H4 (cell line): ENCODE data around the gene PSME1. TPM values are rescaled to one million over a fixed set of nuclear protein-coding genes. Genes with fewer than 3 reads are reported as not detected.

Source experiments
- DNase-seq: peaks from one replicate; pipeline ENCODE4 v3.0.0-alpha.2; 2015; ENCODE audit warnings: low spot score
- total RNA-seq: library from RNA; depleted of rRNA; stranded (reverse); fragments of >200 nt; shearing (Covaris generic); gene quantifications from 2 replicates; pipeline ENCODE4 v1.2.3, GENCODE V29; 2014

The PSME1 gene
- total RNA-seq, 1 experiment from 2014 or later: 638 TPM

DNA sequence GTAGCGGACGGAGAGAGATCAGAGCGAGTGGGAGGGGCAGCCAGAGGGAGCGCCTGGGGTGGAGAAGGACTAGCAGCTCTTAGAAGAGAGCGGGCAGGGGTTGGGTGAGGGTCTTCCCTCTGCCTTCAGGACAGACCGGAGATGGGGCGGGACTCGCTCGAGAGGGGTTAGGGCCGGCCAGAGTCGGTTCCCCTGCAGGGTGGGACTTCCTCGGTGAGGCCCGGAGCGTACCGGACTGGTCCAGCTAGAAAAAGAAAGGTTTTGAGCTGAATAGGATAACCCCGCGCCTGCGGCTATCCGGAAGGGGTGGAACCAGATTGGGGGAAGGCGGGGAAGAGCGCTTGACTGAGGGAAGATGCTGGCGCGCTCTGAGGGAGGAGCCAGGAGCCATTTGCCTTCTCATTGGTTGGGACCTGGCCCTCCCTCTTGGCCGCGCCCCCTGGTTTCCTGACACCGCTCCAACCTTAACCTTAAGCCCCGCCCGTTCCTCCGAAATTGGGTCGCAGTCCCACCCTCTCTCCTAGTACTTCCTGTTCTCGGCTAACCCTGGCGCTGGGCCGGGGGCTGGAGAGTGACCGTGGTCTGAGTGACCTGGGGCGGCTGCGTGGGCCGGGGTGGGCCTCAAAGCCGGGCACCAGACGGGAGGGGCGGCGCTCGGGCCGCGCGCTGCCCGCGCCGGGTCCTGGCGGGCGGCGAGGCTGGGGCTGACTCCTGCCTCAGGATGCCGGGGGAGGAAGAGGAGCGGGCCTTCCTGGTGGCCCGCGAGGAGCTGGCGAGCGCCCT is 11.2 kb downstream of the PSME1 start, which contains the start of gene RNF31:
Gene RNF31 (plus strand): TSS at position 521 of the 783 bp plus-strand sequence. CDS start 201 bp downstream, at position 722.
- DNase-seq: peak; percentile 98

GRCh38 chr14:24147761-24148428 is 11.9 kb downstream of the PSME1 start:
- no peak for DNase-seq

GRCh38 chr14:24149302-24149969 is 13.4 kb downstream of the PSME1 start:
- DNase-seq: no peak

DNA sequence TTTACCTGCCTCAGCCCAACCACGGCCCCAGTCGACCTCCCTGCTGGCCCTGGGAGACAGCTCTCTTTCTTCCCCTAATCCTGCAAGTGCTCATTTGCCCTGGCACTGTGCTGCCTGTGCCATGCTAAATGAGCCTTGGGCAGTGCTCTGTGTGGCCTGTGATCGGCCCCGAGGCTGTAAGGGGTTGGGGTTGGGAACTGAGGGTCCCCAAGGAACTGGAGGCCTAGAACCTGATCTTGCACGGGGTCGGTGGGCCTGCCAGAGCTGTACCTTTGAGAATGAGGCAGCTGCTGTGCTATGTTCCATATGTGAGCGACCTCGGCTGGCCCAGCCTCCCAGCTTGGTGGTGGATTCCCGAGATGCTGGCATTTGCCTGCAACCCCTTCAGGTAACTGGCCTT is 14.1 kb downstream of the PSME1 start:
- no peak for DNase-seq

DNA sequence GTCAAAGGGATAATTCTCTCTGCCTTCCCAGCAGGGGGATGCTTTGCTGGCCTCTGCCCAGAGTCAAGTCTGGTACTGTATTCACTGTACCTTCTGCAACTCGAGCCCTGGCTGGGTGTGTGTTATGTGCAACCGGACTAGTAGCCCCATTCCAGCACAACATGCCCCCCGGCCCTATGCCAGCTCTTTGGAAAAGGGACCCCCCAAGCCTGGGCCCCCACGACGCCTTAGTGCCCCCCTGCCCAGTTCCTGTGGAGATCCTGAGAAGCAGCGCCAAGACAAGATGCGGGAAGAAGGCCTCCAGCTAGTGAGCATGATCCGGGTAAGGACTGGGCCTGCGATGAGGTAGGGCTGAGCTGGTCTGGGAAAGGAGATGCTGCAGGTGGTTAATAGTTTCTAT is 14.6 kb downstream of the PSME1 start:
- DNase-seq: no peak

- DNase-seq: no peak
Measured at GRCh38 chr14:24150993-24151392, 15.0 kb downstream of the PSME1 start.

GRCh38 chr14:24151404-24152080 is 15.5 kb downstream of the PSME1 start:
- DNase-seq: no peak

DNA sequence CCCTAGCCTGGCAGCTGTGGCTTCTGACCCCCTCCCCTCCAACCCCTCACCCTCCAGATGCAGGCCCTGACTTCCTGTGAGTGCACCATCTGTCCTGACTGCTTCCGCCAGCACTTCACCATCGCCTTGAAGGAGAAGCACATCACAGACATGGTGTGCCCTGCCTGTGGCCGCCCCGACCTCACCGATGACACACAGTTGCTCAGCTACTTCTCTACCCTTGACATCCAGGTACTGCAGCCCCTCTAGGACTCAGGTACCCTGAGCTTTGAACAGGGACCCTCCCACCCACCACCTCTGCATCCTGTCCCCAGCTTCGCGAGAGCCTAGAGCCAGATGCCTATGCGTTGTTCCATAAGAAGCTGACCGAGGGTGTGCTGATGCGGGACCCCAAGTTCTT is 19.1 kb downstream of the PSME1 start:
- DNase-seq: no peak

GRCh38 chr14:24156840-24157239 is 20.8 kb downstream of the PSME1 start:
- DNase-seq: no peak

- DNase-seq: no peak
Measured at GRCh38 chr14:24157331-24157730, 21.3 kb downstream of the PSME1 start.

DNA sequence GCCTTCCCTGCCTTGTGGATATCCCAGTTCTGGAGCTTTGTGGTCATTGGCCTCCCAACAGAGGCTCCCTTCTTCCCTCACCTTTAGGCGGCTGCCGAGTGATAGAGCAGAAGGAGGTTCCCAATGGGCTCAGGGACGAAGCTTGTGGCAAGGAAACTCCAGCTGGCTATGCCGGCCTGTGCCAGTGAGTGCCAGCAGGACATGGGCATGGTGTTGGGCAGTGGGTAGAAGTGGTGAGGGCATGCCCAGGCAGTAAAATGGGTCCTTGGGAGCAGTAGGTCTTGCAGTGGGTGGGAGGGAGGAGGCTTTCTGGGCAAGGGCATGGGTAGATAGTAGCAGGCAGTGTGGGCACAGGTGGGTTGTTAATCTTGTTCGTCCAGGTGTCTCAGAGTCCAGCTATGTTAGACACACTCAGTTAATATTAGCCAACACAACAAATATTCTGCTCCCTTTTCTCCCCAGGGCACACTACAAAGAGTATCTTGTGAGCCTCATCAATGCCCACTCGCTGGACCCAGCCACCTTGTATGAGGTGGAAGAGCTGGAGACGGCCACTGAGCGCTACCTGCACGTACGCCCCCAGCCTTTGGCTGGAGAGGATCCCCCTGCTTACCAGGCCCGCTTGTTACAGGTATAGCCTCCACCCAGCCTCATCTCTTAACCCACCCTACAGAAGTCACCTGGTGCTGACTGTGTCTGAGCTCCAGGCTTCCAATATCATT is 23.9 kb downstream of the PSME1 start:
- DNase-seq: no peak

DNA sequence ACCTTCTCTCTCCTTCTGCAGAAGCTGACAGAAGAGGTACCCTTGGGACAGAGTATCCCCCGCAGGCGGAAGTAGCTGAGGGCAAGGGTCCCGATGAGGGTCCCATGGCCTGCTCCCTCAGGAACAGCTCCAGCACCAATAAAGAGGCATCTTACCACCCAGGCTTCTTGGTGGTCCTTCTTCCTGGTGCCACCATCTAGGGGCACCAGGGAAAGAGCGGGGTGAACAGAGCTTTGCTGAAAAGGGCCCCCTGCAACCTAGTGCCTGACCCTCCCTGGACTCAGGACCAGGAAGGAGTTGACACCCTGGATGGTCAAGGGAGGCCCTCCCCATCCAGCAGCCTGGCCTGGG is 24.5 kb downstream of the PSME1 start:
- DNase-seq: no peak

DNA sequence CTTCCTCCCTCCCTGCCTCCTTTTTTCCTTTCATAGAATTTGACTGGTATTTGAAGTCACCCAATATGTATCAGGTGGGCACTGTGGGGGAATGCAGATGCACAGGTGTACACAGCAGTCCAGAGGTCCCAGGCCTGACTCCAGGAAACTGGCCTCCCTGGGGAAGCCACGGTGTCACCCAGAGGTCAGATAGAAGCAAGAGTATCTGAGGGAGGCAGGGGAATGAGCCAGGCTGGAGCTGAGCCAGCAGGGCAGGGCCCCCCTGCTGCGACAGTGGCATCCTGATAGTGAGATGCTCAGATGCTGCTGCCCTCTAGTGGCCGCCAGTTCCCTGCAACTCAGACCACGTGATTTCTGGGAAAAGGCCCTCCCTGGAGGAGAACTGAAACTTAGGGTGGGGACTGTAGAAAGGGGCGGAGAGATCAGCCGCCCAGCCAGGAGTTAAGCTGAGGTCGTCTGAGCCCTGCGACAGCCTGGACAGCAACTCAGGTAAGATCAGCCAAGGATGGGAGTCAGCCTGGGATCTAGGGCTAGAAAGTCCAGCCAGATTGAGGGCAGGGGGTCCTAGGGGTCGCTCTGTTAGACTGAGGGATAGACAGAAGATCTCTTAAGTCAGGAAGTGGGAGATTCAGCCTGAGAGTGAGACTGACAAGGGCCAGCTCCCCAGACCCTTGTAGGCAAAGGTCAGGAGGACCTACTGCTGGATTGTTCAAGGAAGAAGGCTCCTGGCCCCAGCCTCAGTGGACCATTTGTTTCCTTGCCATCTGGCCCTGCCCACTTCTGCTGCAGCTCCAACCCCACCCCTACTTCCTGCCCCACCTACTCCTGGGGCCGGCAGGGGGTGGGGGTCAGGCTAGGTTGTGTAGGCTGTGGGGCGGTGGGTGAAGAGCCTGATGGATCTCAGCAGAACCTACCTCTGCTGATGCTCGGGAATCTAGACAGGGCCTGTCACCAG is 25.1 kb downstream of the PSME1 start, which contains the start of gene IRF9:
Gene IRF9 (plus strand): TSS at position 416 of the 955 bp plus-strand sequence. CDS start 880 bp downstream, outside the sequence.
- peak; percentile 95 for DNase-seq

DNA sequence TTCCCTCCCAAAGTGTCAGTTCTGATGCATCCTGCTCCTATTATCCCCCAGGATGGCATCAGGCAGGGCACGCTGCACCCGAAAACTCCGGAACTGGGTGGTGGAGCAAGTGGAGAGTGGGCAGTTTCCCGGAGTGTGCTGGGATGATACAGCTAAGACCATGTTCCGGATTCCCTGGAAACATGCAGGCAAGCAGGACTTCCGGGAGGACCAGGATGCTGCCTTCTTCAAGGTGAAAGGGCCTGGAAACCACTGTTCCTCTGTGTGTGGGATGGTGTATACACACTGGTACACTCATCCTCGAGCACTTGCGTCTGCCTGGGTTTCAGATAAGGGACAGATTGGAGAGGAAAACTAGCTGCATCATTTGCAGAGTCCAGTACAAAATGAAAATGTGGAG is 26.1 kb downstream of the PSME1 start:
- DNase-seq: no peak

- DNase-seq: no peak
Measured at GRCh38 chr14:24164518-24164991, 28.6 kb downstream of the PSME1 start.

DNA sequence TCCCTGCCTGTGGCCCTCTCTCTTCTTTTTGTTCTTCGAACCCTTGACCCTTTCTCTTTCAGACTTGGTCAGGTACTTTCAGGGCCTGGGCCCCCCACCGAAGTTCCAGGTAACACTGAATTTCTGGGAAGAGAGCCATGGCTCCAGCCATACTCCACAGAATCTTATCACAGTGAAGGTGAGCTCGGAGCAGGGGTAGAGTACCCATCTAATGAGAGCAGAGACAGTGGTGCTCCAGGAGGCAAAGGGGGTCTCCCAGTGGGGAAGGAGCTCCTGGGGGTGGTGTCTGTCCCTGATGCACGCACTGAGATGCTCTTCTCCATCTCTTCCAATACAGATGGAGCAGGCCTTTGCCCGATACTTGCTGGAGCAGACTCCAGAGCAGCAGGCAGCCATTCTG is 29.8 kb downstream of the PSME1 start:
- no peak for DNase-seq

- no peak for DNase-seq
Measured at GRCh38 chr14:24167469-24168114, 31.6 kb downstream of the PSME1 start.

- no peak for DNase-seq
Measured at GRCh38 chr14:24171422-24172260, 35.6 kb downstream of the PSME1 start, which contains the start of gene REC8. Gene REC8, plus strand, starts transcription at chr14:24172080. Its CDS starts 473 bp downstream, at chr14:24172553.
